PC-3 (cell line): ENCODE measurements around the gene PARD6A. TPM values are rescaled to one million over a fixed set of nuclear protein-coding genes. Genes with fewer than 3 reads are reported as not detected.
A peak's percentile ranks its signal among the peaks of the same experiment; 100 is the strongest.

ENCODE experiments used
- ATAC-seq: fragments of 200-7000 bp; cut with Tn5 transposase; 2 replicates; pipeline ENCODE4 v1.9.1; 2020; ENCODE audit warnings: mild to moderate bottlenecking, moderate library complexity
- BruUV-seq: library from RNA; stranded (reverse); fragments of 400-500 nt; replicated peaks from 2 replicates; lab custom pipeline; 2021; lab: Mats Ljungman, UMichigan
- CTCF ChIA-PET: fragments of 300-600 bp; sonication (Branson Sonifier 250); formaldehyde crosslinking; loops from one replicate; lab custom pipeline; 2022; ENCODE audit warnings: antibody characterized with exemption; lab: Charles Lee
- POLR2A ChIA-PET: fragments of 300-600 bp; sonication (Branson Sonifier 250); formaldehyde crosslinking; loops from one replicate; lab custom pipeline; 2022; ENCODE audit warnings: antibody characterized with exemption; ENCODE audit not compliant: unreplicated experiment; lab: Charles Lee
- DNase-seq: peaks from one replicate; pipeline ENCODE4 v3.0.0-alpha.2; 2015
- H2AFZ ChIP-seq: fragments of 300-600 bp; sonication (generic); 2 replicates; pipeline ENCODE4 v1.6.0; 2016; ENCODE audit warnings: antibody characterized with exemption, low read length
- H3F3A ChIP-seq: fragments of 300-600 bp; sonication (generic); one replicate; pipeline ENCODE4 v1.6.0; 2017; ENCODE audit warnings: antibody characterized with exemption, low read length, control low read depth, mild to moderate bottlenecking; ENCODE audit not compliant: unreplicated experiment
- H3K27ac ChIP-seq: fragments of 300-600 bp; sonication (generic); 2 replicates; pipeline ENCODE4 v1.5.1; 2016; ENCODE audit warnings: mild to moderate bottlenecking, low read length
- H3K27me3 ChIP-seq: fragments of 300-600 bp; sonication (generic); 2 replicates; pipeline ENCODE4 v1.6.1; 2016; ENCODE audit warnings: low read length, mixed read lengths
- H3K36me3 ChIP-seq: fragments of 300-600 bp; sonication (generic); 2 replicates; pipeline ENCODE4 v1.6.1; 2016; ENCODE audit warnings: low read depth, mixed run types, low read length, mixed read lengths
- H3K4me1 ChIP-seq: fragments of 300-600 bp; sonication (generic); 2 replicates; pipeline ENCODE4 v1.5.1; 2016; ENCODE audit warnings: low read length; ENCODE audit not compliant: insufficient read depth
- H3K4me2 ChIP-seq: fragments of 300-600 bp; sonication (generic); 2 replicates; pipeline ENCODE4 v1.6.0; 2016; ENCODE audit warnings: low read length
- H3K4me3 ChIP-seq: fragments of 300-600 bp; sonication (generic); 2 replicates; pipeline ENCODE4 v1.5.1; 2016; ENCODE audit warnings: mild to moderate bottlenecking, low read length, mixed read lengths
- H3K79me2 ChIP-seq: fragments of 300-600 bp; sonication (generic); 2 replicates; pipeline ENCODE4 v1.6.1; 2017; ENCODE audit warnings: low read length, mixed read lengths
- H3K9ac ChIP-seq: fragments of 300-600 bp; sonication (generic); 2 replicates; pipeline ENCODE4 v1.6.0; 2016; ENCODE audit warnings: mild to moderate bottlenecking, low read length
- H3K9me2 ChIP-seq: fragments of 300-600 bp; sonication (generic); replicated peaks from 2 replicates; pipeline ENCODE4 v1.6.1; 2016; ENCODE audit warnings: mixed run types, low read length, mixed read lengths
- H3K9me3 ChIP-seq: fragments of 300-600 bp; sonication (generic); 2 replicates; pipeline ENCODE4 v1.6.1; 2016; ENCODE audit warnings: low read length, mixed read lengths
- H4K20me1 ChIP-seq: fragments of 300-600 bp; sonication (generic); 2 replicates; pipeline ENCODE4 v1.6.1; 2016; ENCODE audit warnings: low read length, mixed read lengths
- EZH2 ChIP-seq: fragments of 300-600 bp; sonication (generic); IDR thresholded peaks from one replicate; pipeline ENCODE4 v1.6.1; 2017; ENCODE audit warnings: antibody characterized with exemption, mild to moderate bottlenecking, low read length; ENCODE audit not compliant: unreplicated experiment
- EZH2phosphoT487 ChIP-seq: fragments of 300-600 bp; sonication (generic); IDR thresholded peaks from 2 replicates; pipeline ENCODE4 v1.6.1; 2018; ENCODE audit warnings: mild to moderate bottlenecking, antibody characterized with exemption, low read length, borderline replicate concordance
- intact Hi-C: fragments of 100-400 bp; cut with micrococcal nuclease; formaldehyde crosslinking; loops from 2 replicates; pipeline ENCODE4 v1.9.0; 2023
- total RNA-seq: library from RNA; depleted of rRNA; stranded (reverse); fragments of >200 nt; gene quantifications from 2 replicates; pipeline ENCODE4 v1.2.3, GENCODE V29; 2014
- TF ChIP-seq, protein P1 (sequence below): fragments of 300-600 bp; sonication (generic); conservative IDR thresholded peaks from 2 replicates; pipeline ENCODE4 v1.5.1; 2017; ENCODE audit warnings: antibody characterized with exemption, low read depth, mild to moderate bottlenecking, low read length

The PARD6A gene
- total RNA-seq, 1 experiment from 2014 or later = 15.1 TPM

DNA sequence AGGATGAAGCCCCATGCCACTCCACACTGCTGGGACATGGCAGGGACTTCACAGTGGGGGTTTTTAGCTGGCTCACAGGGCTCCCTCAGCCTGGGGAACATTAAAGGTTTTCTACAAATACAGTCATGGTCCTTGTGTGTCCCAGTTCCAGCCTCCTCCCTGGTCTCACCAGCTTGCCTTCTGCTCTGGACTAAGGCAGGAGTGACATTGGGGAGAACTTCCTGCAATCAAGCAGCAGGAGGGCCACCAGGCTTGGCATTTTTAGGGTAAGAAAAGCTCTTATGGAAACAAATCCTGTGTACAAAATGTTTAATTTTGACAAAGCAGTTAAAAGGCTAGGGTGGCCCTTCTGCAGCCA, 1.9 kb downstream of the PARD6A start:
- Histone ChIP-seq H3F3A (peaks cover 3% of the 10 kb centered on the region), H4K20me1 (no peaks in the 10 kb centered on the region), H3K36me3 (no peaks in the 10 kb centered on the region), H3K27me3 (no peaks in the 10 kb centered on the region), H2AFZ (no peak overlapping the region), H3K4me2 (no peak overlapping the region), H3K4me3 (no peak overlapping the region), H3K27ac (no peak overlapping the region), H3K4me1 (peaks cover 6% of the 10 kb centered on the region; the same call in 1 of the 2 replicates), H3K9ac (no peak overlapping the region), H3K9me2 (no peaks in the 10 kb centered on the region), H3K79me2 (peaks cover 11% of the 10 kb centered on the region), H3K9me3 (no peaks in the 10 kb centered on the region)
- ATAC-seq = no peak
- POLR2A ChIA-PET = no interaction called here
- BruUV-seq = no TSS peak
- DNase-seq = no peak
- TF ChIP-seq, protein P1, sequence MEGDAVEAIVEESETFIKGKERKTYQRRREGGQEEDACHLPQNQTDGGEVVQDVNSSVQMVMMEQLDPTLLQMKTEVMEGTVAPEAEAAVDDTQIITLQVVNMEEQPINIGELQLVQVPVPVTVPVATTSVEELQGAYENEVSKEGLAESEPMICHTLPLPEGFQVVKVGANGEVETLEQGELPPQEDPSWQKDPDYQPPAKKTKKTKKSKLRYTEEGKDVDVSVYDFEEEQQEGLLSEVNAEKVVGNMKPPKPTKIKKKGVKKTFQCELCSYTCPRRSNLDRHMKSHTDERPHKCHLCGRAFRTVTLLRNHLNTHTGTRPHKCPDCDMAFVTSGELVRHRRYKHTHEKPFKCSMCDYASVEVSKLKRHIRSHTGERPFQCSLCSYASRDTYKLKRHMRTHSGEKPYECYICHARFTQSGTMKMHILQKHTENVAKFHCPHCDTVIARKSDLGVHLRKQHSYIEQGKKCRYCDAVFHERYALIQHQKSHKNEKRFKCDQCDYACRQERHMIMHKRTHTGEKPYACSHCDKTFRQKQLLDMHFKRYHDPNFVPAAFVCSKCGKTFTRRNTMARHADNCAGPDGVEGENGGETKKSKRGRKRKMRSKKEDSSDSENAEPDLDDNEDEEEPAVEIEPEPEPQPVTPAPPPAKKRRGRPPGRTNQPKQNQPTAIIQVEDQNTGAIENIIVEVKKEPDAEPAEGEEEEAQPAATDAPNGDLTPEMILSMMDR = no peak
- no peak for TF ChIP-seq EZH2
- TF ChIP-seq EZH2phosphoT487 = no peak
- intact Hi-C loops = no loop called here
- CTCF ChIA-PET = no interaction called here

DNA sequence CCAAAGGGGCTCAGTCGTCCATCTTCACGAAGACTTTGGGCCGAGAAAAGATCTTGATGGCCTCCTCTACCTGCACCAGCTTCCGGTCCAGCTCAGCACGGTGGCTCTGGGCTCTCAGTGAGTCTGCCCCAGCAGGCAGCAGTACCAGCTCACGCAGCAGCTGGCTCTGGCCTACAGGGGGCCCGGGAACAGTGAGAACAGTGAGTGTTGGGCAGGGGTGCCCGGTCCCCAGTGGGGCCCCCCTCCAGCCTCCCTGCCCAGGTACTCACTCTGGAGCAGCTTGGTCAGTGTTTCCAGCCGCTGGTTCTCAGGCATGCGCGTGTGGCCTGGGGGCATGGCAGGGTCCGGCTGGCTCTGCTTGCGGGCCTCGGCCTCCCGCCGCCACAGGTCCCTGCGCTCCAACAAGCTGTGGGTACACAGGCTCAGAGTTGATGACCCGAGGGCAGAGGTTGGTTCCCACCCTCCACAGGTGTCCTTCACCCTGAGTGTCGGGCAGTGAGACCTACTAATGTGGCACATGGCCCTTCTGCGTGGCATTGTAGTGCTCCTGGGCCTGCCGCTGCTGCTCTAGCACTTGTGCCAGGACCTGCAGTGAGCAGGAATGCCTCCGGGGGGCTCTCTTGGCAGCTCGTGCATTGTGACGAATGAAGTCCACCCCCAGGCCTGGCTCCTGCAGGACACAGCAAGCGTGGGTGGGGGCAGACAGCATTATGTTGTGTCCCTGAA, 2.6 kb downstream of the PARD6A start:
- ATAC-seq (no peak), DNase-seq (no peak)
- CTCF ChIA-PET = no interaction called here
- no peaks in the 10 kb centered on the region for H3K36me3 ChIP-seq
- POLR2A ChIA-PET = no interaction called here
- H3K79me2 ChIP-seq = peaks cover 11% of the 10 kb centered on the region
- H3K9me2 ChIP-seq = no peaks in the 10 kb centered on the region
- peaks cover 3% of the 10 kb centered on the region for H3F3A ChIP-seq
- H3K4me2 ChIP-seq = no peak overlapping the region
- no peak overlapping the region for H3K4me3 ChIP-seq
- H2AFZ ChIP-seq = no peak overlapping the region
- no peak overlapping the region for H3K27ac ChIP-seq
- H3K27me3 ChIP-seq = no peaks in the 10 kb centered on the region
- peaks cover 6% of the 10 kb centered on the region; the same call in 1 of the 2 replicates for H3K4me1 ChIP-seq
- no peaks in the 10 kb centered on the region for H3K9me3 ChIP-seq
- TF ChIP-seq EZH2 (no peak), EZH2phosphoT487 (no peak)
- TF ChIP-seq, protein P1 = peak; percentile 44; the same call in 1 of the 2 replicates
- intact Hi-C loops = no loop called here
- BruUV-seq = no TSS peak
- H3K9ac ChIP-seq = no peak overlapping the region
- H4K20me1 ChIP-seq = no peaks in the 10 kb centered on the region

DNA sequence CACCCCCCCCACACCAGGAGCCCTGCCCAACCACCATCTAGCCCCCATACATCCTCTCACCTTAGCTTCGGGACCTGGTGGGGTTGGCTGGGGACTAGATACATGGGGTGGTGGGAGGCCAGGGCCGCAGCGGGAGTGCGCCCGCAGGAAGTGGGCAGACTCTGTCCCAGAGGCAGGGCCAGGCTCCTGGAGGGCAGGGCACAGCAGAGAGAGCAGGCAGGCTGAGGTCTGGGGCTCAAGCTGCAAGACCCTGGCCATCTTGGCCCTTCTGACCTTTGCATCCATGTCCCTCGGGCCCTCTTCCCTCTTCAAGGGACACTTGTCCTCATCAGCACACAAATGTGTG, 3.1 kb downstream of the PARD6A start:
- Histone ChIP-seq H3K4me2 (no peak overlapping the region), H3K27me3 (no peaks in the 10 kb centered on the region)

More for the DNA sequence above, 3.1 kb downstream of the PARD6A start:
- Histone ChIP-seq H3K9me2 (no peaks in the 10 kb centered on the region), H3K9ac (no peak overlapping the region), H3K4me3 (no peak overlapping the region), H3K79me2 (peaks cover 10% of the 10 kb centered on the region), H2AFZ (no peak overlapping the region), H4K20me1 (no peaks in the 10 kb centered on the region), H3K4me1 (peaks cover 5% of the 10 kb centered on the region; the same call in 1 of the 2 replicates), H3K27ac (no peak overlapping the region), H3K36me3 (no peaks in the 10 kb centered on the region), H3K9me3 (no peaks in the 10 kb centered on the region), H3F3A (peaks cover 3% of the 10 kb centered on the region)
- ATAC-seq (no peak), DNase-seq (no peak)
- BruUV-seq = no TSS peak
- ChIA-PET POLR2A (no interaction called here), CTCF (no interaction called here)
- TF ChIP-seq, protein P1 = no peak
- TF ChIP-seq EZH2 (no peak), EZH2phosphoT487 (no peak)
- intact Hi-C loops = no loop called here
